Measurements from ENCODE around the gene SMCHD1.
"Not testable (repeated sequence)": the region's sequence is repeated elsewhere in the genome, so short reads cannot be mapped to it uniquely, and the experiment has no call there.

Gene SMCHD1

GRCh38 chr18:2818281-2818680 is 162.8 kb downstream of the SMCHD1 start:
- no peak for DNase-seq (ENCODE audit: low read depth in 2 of 2)

GRCh38 chr18:2821695-2822094 is 166.2 kb downstream of the SMCHD1 start:
- no peak for DNase-seq (ENCODE audit: low read depth in 2 of 2)

GRCh38 chr18:2822213-2822921 is 166.8 kb downstream of the SMCHD1 start:
- no peak for DNase-seq (ENCODE audit: low read depth in 2 of 2)

GRCh38 chr18:2823202-2823601 is 167.7 kb downstream of the SMCHD1 start:
- DNase-seq (ENCODE audit: low read depth in 2 of 2): no peak

GRCh38 chr18:2823966-2824365 is 168.4 kb downstream of the SMCHD1 start:
- DNase-seq (ENCODE audit: low read depth in 2 of 2): no peak

- DNase-seq (ENCODE audit: low read depth in 2 of 2): no peak
Measured at GRCh38 chr18:2824865-2825264, 169.3 kb downstream of the SMCHD1 start.

GRCh38 chr18:2825613-2826175 is 170.2 kb downstream of the SMCHD1 start:
- DNase-seq (ENCODE audit: low read depth in 2 of 2): no peak

GRCh38 chr18:2826581-2826980 is 171.1 kb downstream of the SMCHD1 start:
- DNase-seq (ENCODE audit: low read depth in 2 of 2): no peak

GRCh38 chr18:2827061-2827460 is 171.5 kb downstream of the SMCHD1 start:
- no peak for DNase-seq (ENCODE audit: low read depth in 2 of 2)

- not testable (repeated sequence) for DNase-seq (ENCODE audit: low read depth in 2 of 2)
Measured at GRCh38 chr18:2836118-2836517, 180.6 kb downstream of the SMCHD1 start.

- not testable (repeated sequence) for DNase-seq (ENCODE audit: low read depth in 2 of 2)
Measured at GRCh38 chr18:2837290-2837689, 181.8 kb downstream of the SMCHD1 start.

GRCh38 chr18:2839202-2839601 is 183.7 kb downstream of the SMCHD1 start:
- no peak for DNase-seq (ENCODE audit: low read depth in 2 of 2)

GRCh38 chr18:2840521-2840920 is 185.0 kb downstream of the SMCHD1 start:
- no peak for DNase-seq (ENCODE audit: low read depth in 2 of 2)

GRCh38 chr18:2843146-2843545 is 187.6 kb downstream of the SMCHD1 start:
- no peak for DNase-seq (ENCODE audit: low read depth in 2 of 2)

- no peak for DNase-seq (ENCODE audit: low read depth in 2 of 2)
Measured at GRCh38 chr18:2845172-2845571, 189.6 kb downstream of the SMCHD1 start.

- DNase-seq (ENCODE audit: low read depth in 2 of 2): peak in 1 of 2 donors; percentile 34
Measured at GRCh38 chr18:2846636-2847316, 191.2 kb downstream of the SMCHD1 start, which contains the start of gene EMILIN2. TSS of gene EMILIN2 (plus strand) at chr18:2847006. CDS start at chr18:2847189, 183 bp downstream.

- no peak for DNase-seq (ENCODE audit: low read depth in 2 of 2)
Measured at GRCh38 chr18:2847317-2848246, 192.1 kb downstream of the SMCHD1 start.

GRCh38 chr18:2848247-2849246 is 193.0 kb downstream of the SMCHD1 start:
- no peak for DNase-seq (ENCODE audit: low read depth in 2 of 2)

GRCh38 chr18:2850816-2851215 is 195.3 kb downstream of the SMCHD1 start:
- no peak for DNase-seq (ENCODE audit: low read depth in 2 of 2)

- no peak for DNase-seq (ENCODE audit: low read depth in 2 of 2)
Measured at GRCh38 chr18:2851771-2852170, 196.2 kb downstream of the SMCHD1 start.

GRCh38 chr18:2852460-2852859 is 196.9 kb downstream of the SMCHD1 start:
- not testable (repeated sequence) for DNase-seq (ENCODE audit: low read depth in 2 of 2)
